Left renal pelvis (tissue), 4 donors: ENCODE data around the gene CREB3L2. TPM values are rescaled to one million over a fixed set of nuclear protein-coding genes. Genes with fewer than 3 reads are reported as not detected.
A peak's percentile ranks its signal among the peaks of the same experiment; 100 is the strongest.

Source experiments
- DNase-seq, 4 donors: peaks; one replicate each; pipeline ENCODE4 v3.0.0-alpha.2; 2013; ENCODE audit warnings: low read depth in 4 of 4, low spot score in 3 of 4
- polyA plus RNA-seq, 4 donors: library from polyadenylated mRNA; unstranded; fragments of 120-200 nt; gene quantifications; one replicate each; pipeline ENCODE4 v1.2.1, GENCODE V29; 2013; ENCODE audit not compliant: insufficient read length in 4 of 4

The CREB3L2 gene
- polyA plus RNA-seq, 4 donors = 48.0 to 69.0 (median 57.7) TPM

DNA sequence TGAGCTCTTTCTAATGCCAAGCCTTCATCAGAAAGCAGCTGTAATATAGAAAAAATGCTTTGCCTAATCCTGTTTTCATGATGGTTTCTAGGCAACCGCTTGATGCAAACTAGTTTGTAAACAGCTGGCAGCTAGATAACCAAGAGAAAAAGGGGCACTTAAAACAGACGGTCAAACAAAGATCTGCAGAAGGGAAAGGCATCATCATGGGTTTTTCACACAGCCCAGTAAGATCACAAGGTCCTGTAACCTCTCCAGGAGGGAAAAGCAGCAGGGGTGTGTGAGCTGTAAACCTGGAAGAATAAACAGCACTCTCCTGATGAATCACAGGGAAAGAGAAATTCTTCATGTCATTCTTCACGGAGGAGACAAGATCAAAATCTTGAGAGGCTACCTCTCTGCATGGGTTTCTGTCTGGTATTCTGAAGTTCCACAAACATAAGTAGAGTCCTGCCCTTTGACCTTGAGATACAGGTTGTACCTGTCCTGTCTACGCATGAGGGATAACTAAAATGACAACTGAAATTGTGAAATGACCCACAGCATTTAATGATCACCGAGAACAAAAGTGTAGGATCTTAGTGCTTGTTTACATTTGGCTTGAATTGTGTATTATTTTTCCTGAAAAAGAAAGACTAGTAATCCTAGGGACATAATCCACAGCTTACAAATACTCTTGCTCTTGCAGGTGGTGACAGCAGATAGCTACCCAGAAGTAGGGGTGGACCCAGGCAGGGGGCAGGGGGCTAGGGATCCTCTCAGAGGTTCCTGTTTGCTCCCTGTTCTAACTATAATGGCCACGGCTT is 48.0 kb downstream of the CREB3L2 start:
- peak in 1 of 4 donors; percentile 29 for DNase-seq

GRCh38 chr7:137953043-137953664 is 48.7 kb downstream of the CREB3L2 start:
- DNase-seq = peak in 1 of 4 donors; percentile 22

DNA sequence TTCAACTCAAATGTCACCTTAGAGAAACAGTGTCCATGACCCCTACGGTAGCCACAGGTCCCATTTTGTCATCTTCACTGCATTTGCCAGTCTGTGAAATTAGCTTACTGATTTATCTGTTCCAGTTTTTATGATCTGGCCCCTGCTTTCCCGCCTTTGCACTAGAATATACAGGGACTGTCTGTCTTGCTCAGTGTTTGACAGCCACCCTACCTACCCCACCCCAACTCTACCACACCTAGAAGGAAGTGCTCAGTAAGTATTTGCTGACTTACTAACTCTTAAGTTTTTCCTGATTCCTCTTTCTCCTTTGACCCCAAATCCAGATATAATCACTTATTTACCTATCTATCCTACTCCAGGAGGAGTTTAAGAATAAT is 49.5 kb downstream of the CREB3L2 start:
- no peak for DNase-seq

DNA sequence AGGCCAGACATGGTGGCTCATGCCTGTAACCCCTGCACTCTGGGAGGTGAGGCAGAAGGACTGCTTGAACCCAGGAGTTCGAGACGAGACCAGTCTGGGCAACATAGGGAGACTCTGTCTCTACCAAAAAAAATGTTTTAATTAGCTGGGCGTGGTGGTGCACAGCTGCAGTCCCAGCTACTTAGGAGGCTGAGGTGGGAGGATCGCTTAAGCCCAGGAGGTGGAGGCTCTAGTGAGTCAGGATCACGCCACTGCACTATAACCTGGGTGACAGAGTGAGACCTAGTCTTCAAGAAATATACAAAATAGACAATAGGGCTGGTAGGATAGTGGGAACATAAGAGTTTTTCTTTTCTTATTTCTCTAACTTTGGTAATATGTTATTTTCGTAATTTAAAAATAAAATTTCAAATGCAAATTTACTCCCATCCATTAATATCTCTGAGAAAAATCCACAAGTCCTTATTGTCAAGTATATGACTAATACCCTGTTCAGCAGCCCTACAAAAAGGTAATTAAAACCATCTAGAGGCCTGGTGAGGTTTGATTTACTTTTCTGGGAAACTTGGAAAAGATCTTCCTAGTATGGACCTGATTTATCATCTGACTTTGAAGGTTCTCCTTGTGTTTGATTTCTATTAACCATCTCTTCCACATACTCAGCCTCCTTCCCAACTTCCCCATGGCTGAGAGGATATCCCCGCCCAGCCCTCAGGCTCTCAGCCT is 50.0 kb downstream of the CREB3L2 start:
- no peak for DNase-seq

- no peak for DNase-seq
Measured at GRCh38 chr7:137950967-137951366, 50.9 kb downstream of the CREB3L2 start.

DNA sequence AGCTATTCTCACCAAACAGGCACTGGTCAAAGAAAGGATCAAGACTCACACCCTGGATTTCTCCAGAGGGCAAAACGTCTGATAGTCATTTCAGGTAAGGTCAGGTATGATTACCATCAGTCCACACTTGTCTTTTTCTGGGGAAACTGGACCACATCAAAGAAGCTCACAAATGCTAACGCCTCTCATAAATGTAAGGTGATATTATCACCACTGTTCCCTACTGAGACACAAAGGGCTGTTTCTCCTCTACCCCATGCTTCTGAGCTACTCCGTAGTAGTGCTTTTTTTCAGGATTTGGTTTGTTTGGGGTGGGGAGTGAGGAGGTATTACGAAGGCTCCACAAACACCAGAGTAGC is 51.6 kb downstream of the CREB3L2 start:
- no peak for DNase-seq

GRCh38 chr7:137949416-137950262 is 52.2 kb downstream of the CREB3L2 start:
- no peak for DNase-seq

DNA sequence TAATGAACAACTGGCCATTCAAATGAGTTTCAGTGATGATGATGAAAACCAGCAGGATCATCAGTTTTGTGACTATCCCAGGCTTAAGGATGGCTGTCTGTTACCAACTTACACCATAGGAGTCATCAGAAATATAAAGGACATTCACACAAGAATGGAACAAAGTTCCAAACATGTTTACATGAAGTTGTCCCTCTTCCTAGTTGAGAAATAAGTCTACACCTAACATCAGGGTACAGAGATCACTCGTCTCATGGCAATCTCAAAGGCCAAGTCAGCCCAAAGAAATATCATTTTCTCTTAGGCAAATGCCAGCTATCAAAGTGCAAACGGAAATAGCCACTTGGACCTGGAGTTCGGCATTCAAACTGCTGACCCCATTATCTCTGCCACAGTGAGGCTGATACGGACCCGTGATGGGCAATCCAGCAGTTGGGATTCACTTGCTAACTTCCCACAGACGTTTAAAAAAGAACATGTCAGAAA is 53.0 kb downstream of the CREB3L2 start:
- DNase-seq = no peak

DNA sequence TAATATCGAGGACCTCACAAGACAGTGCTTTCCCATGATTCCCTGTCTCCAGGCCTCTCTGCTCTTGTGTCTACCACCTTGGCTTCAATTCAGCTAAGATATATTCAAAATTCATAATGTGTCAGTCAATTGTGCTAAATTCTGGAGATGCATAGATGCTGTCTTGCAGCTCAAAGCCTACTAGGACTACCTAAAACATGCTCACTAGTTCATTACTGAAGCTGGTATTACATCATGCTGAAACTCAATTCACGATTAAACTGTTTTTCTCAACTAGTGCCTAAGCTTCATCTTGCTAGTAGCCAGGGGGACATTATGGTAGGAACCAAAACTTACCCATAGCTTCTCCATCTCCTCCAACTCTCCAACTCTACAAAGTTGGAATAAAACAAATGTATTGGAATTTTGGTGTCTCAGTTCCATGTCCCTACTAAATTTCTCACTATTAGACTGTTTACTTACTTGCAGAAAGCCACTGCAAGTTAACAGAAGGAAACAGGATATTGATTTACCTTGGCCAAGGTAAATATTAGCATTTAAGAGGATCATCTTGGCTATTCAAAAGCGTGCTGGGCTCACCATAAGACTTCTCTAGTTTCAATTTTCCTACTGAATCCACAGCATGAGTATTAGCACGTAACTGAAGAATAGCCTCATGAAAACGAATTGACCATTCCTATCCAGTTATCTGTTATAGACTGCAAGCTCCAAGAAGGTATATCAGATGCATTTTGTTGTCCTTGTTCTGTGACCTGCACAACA is 53.6 kb downstream of the CREB3L2 start:
- no peak for DNase-seq

GRCh38 chr7:137947046-137947445 is 54.8 kb downstream of the CREB3L2 start:
- DNase-seq = no peak

GRCh38 chr7:137946011-137946410 is 55.9 kb downstream of the CREB3L2 start:
- DNase-seq = no peak

GRCh38 chr7:137944168-137944567 is 57.7 kb downstream of the CREB3L2 start:
- DNase-seq = no peak

DNA sequence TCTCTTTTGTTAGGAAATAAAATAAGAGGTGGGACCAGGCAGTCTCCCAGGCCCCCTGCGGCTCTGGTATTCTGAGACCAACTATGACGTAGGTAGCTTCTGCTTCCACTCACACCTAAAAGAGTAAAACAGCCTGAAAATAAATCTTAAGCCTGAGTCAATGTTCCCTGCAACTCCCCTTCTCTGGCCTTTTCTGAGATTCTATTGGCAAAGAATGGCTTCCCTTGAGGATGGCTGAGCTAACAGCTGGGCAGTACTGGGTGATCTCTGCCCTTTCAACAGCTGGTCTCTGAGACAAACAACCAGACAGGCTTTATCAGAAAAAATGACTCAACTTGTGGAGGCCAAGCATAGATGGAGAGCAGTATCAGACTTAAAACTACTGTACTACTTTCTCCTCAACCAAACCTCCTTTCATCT is 58.7 kb downstream of the CREB3L2 start:
- no peak for DNase-seq

GRCh38 chr7:137942484-137943115 is 59.3 kb downstream of the CREB3L2 start:
- DNase-seq = no peak

DNA sequence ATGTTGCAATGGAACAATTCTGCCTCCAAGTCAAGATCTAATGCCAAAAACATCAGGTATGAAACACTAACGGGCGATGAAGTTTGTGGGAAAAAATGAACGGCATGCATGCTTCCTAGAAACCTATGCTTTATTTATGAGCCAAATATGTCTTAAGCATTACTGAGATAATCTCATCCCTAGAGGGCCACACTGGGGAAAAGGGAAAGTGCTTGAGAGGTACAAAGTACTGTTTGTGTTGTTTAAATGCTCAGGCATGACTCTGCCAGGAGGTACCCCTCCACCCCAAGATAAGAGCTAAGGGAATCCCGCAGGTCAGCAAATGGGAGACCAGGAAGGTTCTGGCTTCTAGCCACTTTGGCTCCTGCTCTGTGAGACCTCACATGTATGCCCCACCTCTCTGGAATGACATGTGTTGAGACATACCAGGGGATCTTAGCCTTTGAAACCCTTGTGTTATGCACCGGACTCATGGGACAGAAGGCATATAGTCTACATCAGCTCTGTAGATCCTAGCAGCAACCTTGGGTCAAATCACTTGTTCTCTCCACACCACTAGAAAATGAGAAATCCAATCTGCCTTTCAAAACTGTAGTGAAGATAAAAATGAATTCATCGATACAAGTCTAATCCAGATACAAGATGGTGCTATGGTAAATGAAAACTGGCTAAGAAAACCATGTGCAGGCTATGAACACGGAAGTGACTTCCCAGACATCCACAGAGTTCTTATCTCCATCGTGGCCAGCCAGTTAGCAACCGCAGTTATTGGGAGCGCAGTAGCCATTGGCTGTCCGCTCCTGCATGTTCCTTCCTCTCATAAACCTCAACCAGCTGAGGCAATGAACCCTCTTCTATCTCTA is 61.0 kb downstream of the CREB3L2 start:
- DNase-seq = no peak

DNA sequence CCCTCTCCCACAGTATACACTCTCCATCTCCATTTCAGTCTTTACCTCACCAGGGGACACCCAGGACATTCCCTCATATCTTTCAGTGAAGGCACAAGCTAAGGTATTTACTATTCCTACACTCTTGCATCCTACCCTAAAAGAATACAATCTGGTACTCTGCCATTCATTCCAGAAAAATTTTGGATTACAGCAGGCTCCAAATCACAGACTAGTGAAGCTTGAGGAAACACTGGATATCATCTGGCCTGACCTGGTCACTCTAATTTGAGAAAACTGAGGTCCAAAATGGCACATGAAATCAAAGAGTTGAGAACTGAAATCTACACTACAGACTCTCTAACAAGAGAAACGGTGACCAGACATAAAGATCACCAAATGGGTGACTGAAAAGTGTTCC is 61.7 kb downstream of the CREB3L2 start:
- DNase-seq = no peak

DNA sequence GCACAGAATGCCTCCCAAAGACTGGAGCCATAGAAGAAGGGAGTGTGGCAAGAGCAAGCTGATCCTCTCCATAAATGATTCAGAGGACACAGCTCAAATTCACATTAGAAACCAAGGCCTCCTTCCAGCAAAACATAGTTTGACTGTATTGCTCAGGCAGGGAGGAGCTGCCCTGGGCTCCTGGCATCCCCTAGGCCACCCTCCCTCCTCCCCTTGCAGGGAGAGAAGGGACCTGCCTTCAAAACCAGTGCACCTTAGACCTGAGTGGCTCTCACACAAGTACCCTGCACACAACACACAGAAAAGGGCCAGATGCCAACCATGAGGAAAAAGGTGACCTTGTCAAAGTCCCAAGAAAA is 64.7 kb downstream of the CREB3L2 start:
- no peak for DNase-seq

- no peak for DNase-seq
Measured at GRCh38 chr7:137936509-137937201, 65.2 kb downstream of the CREB3L2 start.
